Smooth muscle cell of the brain vasculature (primary cell): ENCODE results near the gene SERPIND1.

Experiments used
- DNase-seq: peaks from one replicate; pipeline ENCODE4 v3.0.0-alpha.2; 2012; ENCODE audit warnings: low read depth, low spot score

The SERPIND1 gene

DNA sequence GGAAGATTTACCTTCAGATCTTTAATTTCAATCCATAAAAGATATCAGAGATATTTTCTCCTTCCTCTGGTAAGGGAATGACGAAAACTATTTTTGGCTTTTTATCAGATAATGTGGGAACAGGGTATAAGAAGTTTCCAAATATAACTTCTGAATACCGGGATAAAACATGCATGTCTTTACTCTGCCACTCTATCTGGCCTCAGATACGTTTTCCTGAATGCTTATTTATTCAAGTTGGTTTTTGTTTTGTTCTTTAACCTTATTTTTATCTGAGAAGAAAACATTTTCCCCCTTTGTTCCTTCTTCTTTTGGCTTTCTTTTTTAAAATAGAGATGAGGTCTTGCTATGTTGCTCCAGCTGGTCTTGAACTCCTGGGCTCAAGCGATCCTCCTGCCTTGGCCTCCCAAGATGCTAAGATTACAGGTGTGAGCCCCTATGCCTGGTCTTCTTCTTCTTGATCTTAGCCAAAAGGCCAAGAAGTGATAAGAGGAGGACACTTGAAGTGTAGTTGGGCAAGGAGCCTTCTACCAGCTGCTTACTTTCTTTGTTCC, 1.5 kb downstream of the SERPIND1 start:
- no peak for DNase-seq

DNA sequence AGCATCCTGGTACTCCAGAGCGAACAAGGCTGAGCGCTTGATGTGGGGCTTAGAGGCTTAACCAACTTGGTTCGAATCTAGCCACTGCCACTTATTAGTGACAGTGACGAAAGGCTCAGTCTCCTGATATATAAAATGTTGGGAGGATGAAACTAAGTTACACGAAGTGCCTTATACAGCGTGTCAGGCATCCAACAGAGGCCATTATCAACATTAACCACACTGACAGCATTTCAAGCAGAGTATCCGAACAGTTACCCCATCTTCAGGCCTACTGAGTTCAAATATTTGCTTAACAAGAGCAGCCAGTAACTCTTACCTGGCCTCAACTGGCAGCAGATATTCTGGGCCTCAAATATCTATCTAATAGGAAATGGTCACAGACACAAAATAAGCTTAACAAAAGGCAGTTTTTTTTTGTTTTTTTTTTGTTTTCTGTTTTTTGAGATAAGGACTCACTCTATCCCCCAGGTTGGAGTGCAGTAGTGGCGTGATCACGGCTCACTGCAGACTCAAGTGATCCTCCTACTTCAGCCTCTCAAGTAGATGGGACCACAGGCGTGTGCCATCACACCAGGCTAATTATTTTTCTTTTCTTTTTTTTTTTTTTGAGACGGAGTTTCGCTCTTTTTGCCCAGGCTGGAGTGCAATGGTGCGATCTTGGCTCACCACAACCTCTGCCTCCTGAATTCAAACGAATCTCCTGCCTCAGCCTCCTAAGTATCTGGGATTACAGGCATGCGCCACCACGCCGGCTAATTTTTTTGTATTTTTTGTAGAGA, 2.9 kb downstream of the SERPIND1 start:
- no peak for DNase-seq

DNA sequence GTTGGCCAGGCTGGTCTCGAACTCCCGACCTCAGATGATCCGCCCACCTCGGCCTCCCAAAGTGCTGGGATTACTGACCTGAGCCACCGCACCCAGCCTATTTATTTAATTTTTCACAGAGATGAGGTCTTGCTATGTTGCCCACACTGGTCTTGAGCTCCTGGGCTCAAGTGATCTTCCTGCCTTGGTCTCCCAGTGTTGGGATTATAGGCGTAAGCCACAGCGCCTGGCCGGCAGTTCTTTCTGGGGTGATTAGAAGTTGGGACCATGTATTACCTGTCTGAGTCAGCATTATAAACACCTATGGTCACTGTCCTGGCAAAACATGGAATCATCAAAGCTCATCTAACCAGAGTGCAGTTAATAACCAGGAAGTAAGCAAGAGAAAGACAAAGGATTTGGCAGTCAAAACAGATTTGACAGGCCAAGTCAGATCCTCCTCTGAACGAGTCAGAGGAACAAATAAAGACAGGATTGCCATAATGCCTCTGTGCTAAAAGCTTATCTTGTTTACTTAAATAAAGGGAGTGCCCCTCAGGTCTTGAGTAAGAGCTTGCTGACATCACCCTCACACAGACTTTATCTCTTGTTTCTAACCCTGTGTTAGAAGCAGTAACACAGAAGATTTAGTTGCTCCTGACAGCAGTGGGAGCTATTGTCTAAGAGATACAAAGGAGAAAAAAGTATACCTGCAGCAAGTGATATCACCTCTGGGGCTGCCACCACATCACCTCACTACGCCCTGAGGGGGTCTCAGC, 3.7 kb downstream of the SERPIND1 start:
- DNase-seq, result no peak

DNA sequence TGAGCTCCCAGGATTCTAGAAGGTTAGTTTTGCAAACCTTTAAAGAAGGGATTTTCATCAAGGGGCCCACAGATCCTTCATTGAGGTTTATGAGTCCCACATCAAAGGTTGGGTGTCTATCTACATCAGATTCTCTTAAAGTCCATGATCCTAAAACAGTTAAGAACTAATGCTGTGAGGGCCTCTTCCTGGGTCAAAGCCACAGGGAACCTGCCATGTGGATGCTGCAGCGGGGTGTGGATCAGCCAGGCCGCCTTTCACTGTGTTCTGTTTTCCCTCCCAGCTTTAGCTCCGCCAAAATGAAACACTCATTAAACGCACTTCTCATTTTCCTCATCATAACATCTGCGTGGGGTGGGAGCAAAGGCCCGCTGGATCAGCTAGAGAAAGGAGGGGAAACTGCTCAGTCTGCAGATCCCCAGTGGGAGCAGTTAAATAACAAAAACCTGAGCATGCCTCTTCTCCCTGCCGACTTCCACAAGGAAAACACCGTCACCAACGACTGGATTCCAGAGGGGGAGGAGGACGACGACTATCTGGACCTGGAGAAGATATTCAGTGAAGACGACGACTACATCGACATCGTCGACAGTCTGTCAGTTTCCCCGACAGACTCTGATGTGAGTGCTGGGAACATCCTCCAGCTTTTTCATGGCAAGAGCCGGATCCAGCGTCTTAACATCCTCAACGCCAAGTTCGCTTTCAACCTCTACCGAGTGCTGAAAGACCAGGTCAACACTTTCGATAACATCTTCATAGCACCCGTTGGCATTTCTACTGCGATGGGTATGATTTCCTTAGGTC, 5.3 kb downstream of the SERPIND1 start:
- DNase-seq, result no peak

DNA sequence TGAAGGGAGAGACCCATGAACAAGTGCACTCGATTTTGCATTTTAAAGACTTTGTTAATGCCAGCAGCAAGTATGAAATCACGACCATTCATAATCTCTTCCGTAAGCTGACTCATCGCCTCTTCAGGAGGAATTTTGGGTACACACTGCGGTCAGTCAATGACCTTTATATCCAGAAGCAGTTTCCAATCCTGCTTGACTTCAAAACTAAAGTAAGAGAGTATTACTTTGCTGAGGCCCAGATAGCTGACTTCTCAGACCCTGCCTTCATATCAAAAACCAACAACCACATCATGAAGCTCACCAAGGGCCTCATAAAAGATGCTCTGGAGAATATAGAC, 5.9 kb downstream of the SERPIND1 start:
- DNase-seq, result no peak

DNA sequence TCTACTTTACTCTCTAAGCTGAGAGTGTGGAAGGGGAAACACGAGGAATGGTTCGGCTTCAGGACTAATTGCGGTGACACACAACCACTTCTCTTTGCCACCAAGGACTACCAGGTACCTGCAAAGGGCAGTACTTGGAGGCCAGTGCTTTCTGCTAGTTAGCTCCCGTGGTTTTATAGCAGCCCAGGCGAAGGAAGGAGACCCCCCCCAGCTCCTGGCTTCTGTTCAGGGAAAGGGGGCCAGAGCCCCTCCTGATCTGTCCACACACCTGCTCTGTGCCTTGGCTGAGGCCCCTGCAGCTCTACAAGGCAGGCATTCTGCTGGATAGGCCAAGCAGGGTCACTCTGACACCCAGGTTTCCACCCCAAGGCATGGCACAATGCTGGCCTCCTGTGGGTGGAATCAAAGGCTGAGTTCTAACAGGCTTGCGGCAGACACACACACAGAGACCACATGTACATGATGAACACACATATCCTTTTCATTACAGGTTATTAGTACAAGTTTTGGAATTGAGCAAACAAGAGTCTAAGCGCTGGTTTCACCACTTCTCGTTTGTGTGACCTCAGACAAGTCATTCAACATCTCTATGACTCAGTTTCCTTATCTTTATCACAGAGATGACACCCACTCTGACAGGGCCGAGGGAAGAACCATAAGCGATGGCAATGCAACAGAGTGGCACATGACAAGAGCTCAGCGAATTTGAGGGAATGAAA, 7.5 kb downstream of the SERPIND1 start:
- no peak for DNase-seq

DNA sequence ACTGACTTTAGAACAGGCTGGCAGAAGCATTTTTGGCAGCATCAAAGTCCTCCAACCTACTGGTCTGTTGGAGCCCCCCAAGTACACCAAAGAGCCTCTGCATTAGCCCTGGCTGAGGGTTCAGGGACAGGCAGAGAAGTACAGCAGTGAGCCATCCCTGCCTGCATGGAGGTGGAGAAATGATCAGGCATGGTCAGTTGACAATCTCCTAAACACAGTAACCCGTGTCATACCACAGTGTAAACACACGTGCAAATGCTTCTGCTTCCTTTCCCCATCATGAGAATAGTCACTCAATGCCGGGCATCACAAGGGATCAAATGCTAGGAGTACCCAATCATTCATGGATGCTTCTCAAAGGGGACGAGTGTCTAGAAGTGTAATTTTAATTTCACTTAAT, 8.2 kb downstream of the SERPIND1 start:
- DNase-seq, result no peak

DNA sequence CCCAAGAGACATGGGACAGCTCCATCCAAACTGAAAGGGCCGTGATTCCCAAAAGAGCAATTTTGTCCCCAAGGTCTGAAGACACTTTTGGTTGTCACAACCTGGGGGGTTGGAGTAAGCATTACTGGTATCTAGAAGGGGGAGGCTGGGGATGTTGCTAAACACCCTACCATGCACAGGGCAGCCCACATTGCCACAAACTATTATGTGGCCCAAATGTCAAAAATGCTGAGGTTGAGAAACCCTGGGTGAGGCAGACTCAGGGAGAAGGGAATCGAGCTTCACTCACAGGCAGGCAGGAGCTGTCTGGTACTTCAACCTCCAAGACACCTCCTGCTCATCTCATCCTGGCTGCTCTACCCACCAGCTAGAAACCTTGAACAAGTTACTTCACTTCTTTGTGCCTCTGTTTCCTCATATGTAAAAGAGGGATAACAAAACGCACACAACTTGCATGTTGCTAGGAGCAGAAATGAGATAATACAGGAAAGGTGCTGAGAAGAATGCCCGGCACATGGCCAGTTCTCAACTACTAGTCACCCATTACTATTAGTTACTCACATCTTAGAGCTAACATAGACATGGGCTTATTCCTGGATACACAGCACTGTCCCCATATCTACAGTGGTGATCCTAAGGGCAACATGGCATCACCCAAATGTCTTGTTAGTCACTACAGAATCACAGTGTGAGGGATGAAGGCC, 8.8 kb downstream of the SERPIND1 start:
- no peak for DNase-seq

DNA sequence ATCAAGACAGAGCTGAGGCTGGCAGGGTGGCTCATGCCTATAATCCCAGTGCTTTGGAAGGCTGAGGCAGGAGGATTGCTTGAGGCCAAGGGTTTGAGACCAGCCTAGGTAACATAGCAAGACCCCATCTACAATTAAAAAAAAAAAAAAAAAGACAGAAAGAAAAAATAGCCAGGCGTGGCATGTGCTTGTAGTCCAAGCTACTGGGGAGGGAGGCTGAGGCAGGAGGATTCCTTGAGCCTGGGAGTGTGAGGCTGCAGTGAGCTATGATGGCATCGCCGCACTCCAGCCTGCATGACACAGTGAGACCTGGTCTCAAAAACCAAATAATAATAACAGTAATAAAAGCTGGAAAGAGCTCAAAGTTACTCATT, 9.4 kb downstream of the SERPIND1 start:
- no peak for DNase-seq

DNA sequence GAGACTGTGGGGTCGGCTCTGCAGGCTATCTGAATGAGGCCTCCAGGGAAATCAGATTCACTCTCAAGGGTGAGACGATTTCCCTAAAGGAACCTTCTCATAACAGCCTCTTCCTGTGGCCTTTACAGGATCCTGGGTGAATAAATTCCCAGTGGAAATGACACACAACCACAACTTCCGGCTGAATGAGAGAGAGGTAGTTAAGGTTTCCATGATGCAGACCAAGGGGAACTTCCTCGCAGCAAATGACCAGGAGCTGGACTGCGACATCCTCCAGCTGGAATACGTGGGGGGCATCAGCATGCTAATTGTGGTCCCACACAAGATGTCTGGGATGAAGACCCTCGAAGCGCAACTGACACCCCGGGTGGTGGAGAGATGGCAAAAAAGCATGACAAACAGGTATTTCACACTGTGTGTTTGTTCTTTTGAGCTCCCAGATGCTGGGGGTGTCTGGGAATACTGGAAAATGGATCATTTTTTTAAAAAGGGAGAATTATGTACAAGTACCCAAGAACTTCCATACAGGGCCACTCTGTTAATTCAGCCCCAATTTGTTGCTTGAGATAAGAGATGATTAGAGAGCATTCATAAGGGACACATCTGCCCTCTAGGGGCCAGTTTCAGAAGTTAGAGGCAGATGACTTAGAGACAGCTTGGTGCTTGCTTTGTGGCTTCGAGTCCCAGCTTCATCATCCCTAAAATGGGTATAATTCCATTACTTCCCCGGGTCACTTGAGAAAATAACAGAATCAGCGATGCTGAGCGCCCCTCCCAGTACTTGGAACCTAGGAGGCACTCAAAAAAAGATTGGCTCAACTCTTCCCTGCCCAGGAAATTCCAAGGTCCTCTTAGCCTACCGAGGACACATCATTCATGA, 10.2 kb downstream of the SERPIND1 start:
- DNase-seq, result peak; percentile 46

DNA sequence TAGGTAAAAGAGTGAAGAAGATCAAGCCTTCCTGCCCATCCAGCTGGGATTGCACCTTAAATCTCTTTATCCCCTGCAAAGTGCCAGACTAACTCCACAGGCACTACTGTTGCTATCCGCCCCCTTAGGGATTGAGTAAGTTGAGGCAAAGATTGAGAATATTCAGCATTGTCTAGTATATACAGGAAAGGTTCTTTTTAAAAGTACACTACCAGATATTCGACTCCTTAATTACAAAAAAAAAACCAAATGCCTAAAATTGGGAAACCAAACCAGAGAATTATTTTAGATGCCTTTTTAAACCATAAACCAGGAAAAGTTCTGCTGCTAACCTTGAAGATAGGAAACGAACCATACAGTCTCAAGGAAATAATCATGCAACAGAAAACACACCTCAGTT, 11.5 kb downstream of the SERPIND1 start:
- DNase-seq, result no peak

DNA sequence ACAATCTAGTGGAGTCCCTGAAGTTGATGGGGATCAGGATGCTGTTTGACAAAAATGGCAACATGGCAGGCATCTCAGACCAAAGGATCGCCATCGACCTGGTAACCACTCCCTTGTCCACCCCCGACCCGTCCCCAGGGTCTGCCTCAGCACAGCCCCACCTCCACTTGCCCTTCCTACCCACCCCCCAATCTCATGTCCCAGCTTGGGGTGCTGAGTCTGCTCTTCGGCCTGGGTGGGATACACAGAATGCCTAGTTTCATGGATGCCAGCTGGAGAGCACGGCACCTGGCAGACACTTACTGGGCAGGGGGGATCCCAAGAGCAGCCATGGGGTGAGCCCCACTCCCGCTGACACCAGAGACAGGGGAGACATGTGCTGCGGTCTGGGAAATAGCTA, 12.1 kb downstream of the SERPIND1 start:
- no peak for DNase-seq

DNA sequence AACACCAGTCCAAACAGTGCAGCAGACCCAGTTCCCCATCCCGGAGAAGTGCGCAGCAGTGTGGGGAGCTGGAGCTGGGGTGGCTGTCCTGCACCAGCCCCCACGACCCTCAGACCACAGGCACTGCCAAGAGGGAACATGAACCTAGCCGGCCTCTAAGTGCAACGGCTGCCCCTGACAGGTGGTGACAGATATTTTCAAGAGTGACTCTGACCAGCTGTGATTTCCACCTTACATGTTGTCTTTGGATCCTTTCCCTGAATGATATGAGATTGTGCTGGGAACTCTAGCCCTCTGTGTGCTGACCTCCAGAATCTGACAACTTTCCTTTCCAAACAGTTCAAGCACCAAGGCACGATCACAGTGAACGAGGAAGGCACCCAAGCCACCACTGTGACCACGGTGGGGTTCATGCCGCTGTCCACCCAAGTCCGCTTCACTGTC, 12.6 kb downstream of the SERPIND1 start:
- DNase-seq, result no peak

DNA sequence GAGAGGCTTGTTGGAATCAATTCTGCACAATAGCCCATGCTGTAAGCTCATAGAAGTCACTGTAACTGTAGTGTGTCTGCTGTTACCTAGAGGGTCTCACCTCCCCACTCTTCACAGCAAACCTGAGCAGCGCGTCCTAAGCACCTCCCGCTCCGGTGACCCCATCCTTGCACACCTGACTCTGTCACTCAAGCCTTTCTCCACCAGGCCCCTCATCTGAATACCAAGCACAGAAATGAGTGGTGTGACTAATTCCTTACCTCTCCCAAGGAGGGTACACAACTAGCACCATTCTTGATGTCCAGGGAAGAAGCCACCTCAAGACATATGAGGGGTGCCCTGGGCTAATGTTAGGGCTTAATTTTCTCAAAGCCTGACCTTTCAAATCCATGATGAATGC, 13.3 kb downstream of the SERPIND1 start:
- no peak for DNase-seq

DNA sequence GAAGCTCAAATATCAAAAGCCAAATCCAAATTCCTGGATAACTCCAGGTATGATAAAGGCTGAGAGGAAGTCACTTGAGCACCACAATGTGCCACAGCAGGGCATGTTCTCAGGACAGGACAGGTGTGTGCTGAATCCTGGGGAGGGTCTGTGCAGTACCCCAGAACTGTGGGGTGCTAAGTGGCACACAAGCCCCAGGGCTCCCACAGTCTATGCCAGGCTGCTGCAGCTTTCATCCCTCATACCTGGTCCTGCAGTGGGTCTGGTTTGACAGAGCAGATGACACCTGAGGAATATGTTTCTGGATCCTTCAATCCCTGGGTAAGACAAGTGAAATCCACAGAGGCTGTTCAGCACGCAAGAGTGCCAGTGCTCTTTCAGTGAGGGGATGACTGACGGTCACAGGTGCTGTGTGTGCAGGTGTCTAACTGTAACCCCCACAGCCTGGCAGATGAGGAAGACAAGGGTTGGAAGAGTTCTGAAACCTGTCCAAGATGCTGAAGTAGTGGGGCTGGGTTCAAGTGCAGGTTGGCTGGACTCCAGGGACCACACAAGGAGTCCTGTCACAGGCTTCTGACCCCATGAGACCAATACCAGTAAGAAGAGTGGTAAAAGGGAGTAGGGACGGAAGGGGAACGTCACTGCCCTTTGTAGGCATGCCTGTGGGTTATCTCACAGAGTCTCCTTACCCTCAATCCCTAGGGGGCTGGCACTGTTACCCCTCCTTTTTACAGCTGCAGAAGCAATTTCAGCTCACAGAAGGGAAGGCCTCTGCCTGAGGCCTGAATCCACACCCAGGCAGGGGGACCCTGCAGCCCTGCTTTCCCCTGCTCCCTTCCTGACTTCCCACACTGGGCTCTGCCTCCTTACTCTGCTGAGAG, 14.1 kb downstream of the SERPIND1 start:
- no peak for DNase-seq

DNA sequence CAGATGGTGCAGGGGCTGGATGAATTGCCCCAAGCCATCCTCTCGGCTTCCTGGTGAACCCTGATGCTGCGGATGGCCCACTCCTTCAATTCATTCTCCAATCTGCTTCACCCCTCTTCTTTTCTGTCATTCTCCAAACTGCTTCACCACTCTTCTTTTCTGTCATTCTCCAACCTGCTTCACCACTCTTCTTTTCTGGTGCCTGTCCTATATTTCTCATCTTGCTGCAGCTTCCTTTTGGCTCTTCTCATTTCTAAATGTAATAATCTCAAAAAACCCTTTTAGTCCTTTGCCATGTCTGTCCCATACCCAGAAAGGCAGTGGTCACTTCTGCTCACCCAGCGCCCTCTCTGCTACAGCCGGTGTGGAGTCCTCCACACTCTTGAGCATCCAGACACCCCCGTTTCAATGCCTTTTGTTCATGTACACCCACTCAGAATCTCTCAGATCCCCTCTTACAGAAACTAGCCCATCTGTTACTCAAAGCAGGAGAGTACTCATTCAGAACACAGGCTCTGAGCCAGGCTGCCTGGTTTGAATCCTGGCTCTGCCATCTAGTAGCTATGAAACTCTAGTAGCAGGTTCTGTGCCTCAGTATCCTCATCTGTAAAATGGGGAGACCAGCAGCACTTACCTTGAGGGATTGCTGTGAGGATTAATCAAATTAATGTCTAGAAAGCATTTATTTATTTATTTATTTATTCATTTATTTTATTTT, 14.9 kb downstream of the SERPIND1 start:
- no peak for DNase-seq

DNA sequence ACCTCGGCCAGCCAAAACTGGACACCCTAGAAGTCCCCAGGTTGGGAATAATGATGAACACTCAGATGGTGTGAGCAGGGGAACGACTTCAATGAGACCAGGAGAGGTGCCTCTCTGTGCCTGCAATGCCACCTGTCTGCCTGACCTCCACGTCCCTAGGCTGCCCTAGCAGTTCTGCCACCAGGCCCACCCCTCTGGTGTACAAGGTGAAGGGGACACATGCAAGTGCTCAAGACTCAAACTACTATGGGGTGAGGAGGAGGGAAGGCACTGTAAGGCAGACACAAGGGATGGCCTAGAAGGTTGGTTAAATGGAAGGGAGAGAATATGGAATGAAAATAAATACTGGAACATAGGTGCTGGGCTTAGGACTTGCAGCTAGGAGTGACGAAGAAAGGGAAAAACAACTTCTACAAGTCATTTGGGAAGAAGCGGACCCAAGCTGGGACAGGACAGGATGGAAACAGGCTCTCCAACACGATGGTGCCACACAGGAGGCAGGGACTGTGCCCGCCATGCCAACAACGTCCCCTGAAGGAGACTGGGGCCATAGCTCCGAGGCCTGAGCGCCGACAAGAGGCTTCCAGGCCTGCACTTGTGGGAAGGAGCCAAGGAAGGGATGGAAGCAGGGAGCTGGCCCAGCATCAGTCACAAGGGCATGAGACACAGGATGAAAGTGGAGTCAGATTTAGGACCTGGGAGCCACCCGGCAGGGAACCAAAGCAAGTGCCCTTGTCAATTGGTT, 18.5 kb downstream of the SERPIND1 start:
- DNase-seq, result no peak
